Fibroblast of peridontal ligament (primary cell): Measurements from ENCODE around the gene SPIB.
"Not testable (repeated sequence)": the region's sequence is repeated elsewhere in the genome, so short reads cannot be mapped to it uniquely, and the experiment has no call there.

ENCODE experiments used
- DNase-seq: peaks from one replicate; pipeline ENCODE4 v3.0.0-alpha.2; 2010; ENCODE audit errors: extremely low read depth

SPIB gene

GRCh38 chr19:50418176-50419021 is at the start of gene SPIB:
Gene SPIB (plus strand): TSS chr19:50418938. CDS start chr19:50418963, 25 bp downstream.
- no peak for DNase-seq

GRCh38 chr19:50371914-50372475 is 46.7 kb upstream of the SPIB start:
- peak; percentile 8 for DNase-seq

- DNase-seq, result peak; percentile 98
Measured at GRCh38 chr19:50376166-50377050, 42.3 kb upstream of the SPIB start, which contains the start of gene NR1H2. Gene NR1H2 (plus strand): TSS chr19:50376457. CDS start chr19:50377606, 1,149 bp downstream.

DNA sequence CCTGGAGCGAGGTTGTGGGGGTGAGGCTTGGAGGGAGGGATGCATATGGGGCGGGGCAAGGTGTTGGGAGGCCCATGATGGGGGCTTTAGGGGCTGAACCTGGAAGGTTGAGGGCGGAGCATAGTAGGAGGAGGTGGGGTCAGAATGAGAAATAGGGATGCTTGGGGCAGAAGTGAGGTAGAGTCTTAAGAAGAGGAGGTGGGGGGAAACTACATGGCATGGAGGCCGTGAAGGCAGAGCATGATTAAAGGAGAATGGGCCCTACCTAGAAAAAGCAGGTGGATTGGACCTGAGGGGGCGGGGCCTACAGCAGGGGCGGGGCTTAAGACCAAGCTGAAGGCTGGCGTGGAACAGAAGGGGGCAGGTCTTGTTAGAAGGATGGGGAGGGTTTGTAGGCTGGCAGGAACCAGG is 41.7 kb upstream of the SPIB start:
- no peak for DNase-seq

DNA sequence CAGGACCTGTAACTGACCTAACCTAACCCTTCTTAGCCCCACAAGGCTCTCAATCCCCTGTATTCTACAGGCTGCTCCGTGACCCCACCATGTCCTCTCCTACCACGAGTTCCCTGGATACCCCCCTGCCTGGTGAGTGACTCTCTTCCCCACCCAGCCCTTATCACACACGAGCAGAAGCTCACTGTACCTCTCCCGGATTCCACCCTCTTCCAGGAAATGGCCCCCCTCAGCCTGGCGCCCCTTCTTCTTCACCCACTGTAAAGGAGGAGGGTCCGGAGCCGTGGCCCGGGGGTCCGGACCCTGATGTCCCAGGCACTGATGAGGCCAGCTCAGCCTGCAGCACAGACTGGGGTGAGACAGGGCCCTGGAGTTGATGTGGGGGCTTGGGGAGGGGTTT is 41.2 kb upstream of the SPIB start:
- no peak for DNase-seq

- no peak for DNase-seq
Measured at GRCh38 chr19:50378169-50378862, 40.4 kb upstream of the SPIB start.

DNA sequence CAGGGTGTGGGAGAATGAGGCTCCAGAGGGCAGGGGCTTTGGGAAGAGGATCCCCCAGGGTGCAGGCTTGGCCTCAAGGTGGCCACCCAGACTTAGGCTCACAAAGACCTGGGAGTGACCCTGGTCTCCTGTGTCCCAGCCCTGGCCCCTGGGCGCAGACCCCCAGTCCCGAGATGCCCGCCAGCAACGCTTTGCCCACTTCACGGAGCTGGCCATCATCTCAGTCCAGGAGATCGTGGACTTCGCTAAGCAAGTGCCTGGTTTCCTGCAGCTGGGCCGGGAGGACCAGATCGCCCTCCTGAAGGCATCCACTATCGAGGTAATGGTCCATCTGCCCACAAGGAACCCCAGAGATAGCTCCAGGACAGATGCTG is 39.9 kb upstream of the SPIB start:
- no peak for DNase-seq

- no peak for DNase-seq
Measured at GRCh38 chr19:50379602-50380001, 39.1 kb upstream of the SPIB start.

GRCh38 chr19:50380137-50380536 is 38.6 kb upstream of the SPIB start:
- DNase-seq, result no peak

DNA sequence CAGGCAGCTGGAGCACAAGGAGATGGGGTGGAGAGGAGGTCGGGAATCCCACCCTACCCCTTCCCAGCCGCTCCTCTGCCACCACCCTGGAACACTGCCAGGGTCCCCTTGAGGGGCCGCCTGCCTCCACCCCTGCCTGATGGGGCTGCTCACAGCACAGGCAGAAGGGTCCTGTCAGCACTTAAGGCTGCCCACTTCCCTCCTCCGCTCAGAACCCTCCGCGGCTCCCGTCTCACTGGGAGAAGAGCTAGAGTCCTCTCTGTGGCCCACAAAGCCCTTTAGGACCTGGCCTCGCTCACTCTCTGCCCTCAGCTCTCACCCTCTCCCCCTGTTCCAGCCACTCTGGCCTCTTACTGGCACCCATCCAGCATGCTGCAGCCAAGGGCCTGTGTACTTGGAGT is 38.0 kb upstream of the SPIB start:
- no peak for DNase-seq

GRCh38 chr19:50381881-50382729 is 36.6 kb upstream of the SPIB start:
- no peak for DNase-seq

GRCh38 chr19:50383001-50383851 is 35.5 kb upstream of the SPIB start:
- DNase-seq, result no peak

DNA sequence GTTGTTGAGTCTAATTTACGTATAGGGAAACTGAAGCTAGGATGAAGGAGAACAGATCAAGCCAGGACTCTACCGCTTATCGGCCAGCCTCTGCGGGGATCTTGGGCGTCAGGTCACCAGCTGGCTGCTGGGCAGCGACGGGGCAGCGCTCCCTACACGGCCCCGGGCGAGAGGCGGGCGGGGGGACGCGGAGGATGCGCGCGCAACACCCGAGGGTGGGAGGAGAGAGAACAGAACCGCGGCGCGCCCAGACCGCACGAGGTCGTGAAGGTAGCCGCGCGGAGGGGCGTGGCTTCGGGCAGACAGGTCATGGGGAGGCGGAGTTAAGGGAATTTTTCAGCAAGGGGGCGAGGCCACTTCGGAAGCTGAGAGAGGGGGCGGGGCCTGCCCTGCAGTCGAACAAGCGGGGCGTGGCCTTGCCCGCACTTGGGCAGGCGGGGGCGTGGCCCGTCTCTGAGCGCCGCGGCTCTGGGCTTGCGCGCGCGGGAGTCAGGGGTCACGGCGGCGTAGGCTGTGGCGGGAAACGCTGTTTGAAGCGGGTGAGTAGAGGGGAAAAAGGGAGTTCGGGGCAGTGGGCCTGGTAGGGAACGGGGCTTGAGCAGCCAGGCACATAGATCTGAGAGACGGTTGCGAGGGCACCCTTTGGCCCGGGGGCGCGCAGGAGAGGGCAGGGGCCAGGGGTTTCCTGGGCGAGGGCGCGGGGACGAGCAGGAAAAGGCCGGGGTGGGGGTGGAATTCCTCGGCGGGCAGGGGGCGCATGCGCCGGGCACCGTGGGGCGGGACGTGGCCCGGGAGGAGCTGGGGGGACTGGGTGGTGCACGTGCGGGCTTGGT is 34.7 kb upstream of the SPIB start, which contains the start of gene POLD1:
TSS of gene POLD1 (plus strand) at position 496 of the 833 bp plus-strand sequence. CDS start 14,505 bp downstream, outside the sequence.
- DNase-seq, result peak; percentile 93

- peak; percentile 9 for DNase-seq
Measured at GRCh38 chr19:50384685-50385535, 33.8 kb upstream of the SPIB start.

GRCh38 chr19:50387176-50387867 is 31.4 kb upstream of the SPIB start:
- peak; percentile 37 for DNase-seq

DNA sequence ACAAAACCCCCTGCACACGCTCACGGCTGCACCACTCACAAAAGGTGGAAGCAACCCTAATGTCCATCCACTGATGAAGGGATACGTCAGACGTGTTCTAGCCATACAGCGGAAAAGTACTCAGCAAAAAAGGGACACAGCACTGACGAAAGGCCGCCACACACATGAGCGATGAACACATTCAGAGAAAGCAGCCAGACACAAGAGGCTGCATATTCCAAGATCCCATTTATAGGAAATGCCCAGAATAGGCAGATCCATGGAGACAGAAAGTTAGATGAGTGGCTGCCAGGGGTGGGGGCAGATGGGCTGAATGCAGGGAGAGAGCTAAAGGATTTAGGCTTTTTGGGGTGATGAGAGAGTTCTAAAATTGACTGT is 30.9 kb upstream of the SPIB start:
- no peak for DNase-seq

GRCh38 chr19:50390295-50390694 is 28.4 kb upstream of the SPIB start:
- DNase-seq, result not testable (repeated sequence)
